HEK293 (cell line): ENCODE results near the gene POLR1H.

Experiments
- CTCF ChIP-seq: fragments of 450-650 bp; formaldehyde crosslinking; IDR thresholded peaks from 2 replicates; pipeline ENCODE4 v1.5.1; 2016; ENCODE audit warnings: missing biosample characterization, missing genetic modification characterization
- WT1 ChIP-seq: fragments of 450-650 bp; formaldehyde crosslinking; IDR thresholded peaks from 2 replicates; pipeline ENCODE4 v1.5.1; 2016; ENCODE audit warnings: missing biosample characterization, missing genetic modification characterization
- ZNF501 ChIP-seq: fragments of 450-650 bp; formaldehyde crosslinking; IDR thresholded peaks from 2 replicates; pipeline ENCODE4 v1.5.1; 2016; ENCODE audit warnings: missing biosample characterization, missing genetic modification characterization

GRCh38 chr6:30055513-30055912, 5.6 kb upstream of the POLR1H start:
- TF ChIP-seq WT1 (no peak), ZNF501 (tag by site-specific recombination) (no peak), CTCF (tag by site-specific recombination) (no peak)
